Putamen (tissue), 1 donor: ENCODE measurements around the gene RHBDL1.

Source experiments
- DNase-seq: peaks from one replicate; pipeline ENCODE4 v3.0.0-alpha.2; 2016; ENCODE audit warnings: low spot score

The RHBDL1 gene

DNA sequence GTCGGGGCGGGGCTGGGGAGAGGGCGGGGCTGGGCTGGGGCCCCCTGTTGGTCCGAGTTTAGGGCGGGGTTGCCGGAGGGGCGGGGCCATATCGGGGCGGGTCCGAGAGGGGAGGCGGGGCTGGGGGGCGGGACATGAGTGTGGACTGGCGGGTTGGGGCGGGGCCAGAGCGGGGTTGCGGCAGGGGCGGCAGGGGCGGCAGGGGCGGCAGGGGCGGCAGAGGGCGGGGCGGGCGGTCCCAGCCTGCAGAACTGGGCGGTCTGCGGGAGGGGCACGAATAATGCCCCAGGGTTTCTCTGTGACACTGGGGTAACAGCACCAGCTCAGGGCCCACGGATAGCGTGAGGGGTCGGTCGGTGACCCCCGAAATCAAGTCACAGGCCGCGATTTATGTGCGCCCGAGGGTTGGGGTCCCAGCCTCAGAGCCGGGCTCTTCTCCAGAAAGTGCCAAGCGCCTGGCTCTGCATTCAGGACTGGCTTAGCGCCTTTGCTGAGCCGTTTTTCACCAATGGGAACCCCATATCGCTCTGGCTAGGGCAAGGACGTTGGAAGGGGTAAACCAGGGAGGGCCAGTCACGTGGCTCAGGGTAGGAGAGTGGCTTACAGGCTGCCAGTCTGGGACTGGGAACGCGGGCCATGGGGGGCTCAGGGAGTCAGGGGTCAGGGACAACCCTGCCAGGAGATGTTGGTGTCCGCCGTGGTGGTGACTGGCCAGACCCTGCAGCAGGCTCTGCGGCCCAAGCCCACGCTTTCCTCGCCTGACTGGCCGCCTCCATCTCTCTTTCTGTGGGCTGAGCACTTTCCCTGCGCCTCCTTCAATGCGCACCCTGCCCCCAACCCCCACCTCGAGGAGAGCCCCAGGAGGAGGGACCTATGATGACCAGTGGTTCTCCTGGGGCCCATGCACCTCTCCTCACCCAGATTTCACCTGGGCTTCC is 38.1 kb upstream of the RHBDL1 start:
- peak; percentile 51 for DNase-seq

DNA sequence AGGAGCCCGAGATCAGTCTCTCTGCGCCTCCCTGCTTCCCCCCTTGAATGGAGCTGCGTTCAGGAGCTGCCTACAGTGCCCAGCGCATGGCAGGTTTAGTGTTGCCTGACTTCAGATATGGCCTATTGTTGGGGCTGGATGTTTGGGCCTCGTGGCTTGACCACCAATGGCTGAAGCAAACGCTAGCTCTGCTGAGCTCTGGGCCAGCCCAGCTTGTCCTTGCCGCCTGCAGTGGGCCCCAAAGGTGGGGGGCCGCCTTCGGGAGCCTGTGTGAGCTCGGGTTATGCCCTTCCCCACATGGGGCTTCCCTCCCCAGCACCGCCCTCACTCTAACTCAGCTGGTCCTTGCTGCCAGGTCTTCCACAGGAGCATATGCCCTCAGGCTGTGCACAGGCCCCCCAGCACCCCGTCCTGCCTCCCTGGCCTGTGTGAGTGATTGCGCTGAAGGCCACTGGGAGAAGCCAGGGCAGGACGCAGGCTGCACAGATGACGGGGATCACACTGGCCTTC is 37.4 kb upstream of the RHBDL1 start:
- DNase-seq: no peak

DNA sequence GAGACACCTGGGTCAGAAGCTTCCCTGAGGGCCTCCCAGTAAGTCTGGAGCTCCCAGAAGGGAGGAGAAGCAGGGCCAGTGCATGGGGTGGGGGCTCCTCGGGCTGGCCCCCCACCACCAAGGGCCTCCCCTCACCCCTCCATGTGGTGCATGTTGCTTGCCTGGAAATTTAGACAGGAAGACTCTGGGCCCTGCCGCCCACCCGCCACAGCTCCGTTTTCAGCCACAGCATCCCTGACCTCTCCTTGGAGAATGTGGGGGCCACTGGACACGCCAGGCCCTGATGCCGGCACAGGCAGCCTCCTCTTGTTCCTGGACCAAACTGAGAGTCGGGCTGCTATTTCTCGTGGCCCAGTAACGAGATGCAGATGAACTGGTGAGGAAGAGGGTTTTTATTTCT is 36.6 kb upstream of the RHBDL1 start:
- DNase-seq: no peak

DNA sequence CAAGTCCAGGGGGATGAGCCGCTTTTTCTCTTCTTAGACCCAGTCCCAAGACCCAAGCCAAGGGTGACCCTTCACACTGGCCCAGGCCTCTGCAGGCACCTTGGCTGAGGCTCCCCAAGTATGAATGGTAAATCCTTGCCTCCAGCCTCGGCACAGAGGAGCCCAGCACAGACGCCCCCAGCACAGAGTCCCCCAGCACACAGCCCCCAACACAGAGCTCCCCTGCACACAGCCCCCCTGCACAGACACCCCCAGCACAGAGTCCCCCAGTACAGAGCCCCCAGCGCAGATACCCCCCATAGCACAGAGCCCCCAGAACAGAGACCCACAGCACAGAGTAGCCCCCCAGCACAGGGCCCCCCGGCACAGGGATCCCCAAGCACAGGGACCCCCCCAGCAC is 34.9 kb upstream of the RHBDL1 start:
- no peak for DNase-seq

DNA sequence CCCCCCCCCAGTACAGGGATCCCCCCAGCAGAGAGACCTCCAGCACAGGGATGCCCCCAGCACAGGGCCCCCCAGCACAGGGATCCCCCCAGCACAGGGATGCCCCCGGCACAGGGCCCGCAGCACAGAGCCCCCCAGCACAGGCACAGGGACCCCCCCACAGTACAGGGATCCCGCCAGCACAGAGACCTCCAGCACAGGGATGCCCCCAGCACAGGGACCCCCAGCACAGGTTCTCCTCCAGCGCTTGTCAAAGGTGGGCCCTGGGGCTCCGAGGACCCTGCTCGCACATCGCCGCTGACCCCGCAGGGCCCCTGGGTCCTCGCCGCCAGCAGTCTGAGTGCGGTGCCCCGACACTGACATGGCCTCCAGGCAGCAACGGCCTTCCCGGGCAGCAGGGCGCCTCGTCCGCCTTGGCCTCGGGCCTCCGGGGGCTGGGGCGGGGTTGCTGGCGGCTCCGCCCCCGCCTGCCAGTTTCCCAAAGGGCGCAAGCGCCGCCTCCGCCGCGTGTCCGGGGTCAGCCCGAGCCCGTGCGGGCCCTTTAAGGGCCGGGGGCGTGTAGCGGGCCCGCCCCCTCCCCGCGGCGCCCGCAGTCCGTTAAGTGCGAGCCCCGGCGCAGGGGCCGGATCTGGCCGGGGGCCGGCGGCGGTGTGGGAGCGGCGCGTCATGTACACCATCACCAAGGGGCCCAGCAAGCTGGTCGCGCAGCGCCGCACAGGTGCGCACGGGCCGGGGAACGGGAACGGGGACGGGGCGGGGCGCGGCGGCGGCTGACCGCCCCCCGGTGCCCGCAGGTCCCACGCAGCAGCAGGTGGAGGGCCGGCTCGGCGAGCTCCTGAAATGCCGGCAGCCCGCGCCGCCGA is 33.9 kb upstream of the RHBDL1 start, which contains the start of gene MCRIP2:
TSS of gene MCRIP2 (plus strand) at position 503 of the 863 bp plus-strand sequence. CDS start at position 667, 164 bp downstream.
- DNase-seq: peak; percentile 71

DNA sequence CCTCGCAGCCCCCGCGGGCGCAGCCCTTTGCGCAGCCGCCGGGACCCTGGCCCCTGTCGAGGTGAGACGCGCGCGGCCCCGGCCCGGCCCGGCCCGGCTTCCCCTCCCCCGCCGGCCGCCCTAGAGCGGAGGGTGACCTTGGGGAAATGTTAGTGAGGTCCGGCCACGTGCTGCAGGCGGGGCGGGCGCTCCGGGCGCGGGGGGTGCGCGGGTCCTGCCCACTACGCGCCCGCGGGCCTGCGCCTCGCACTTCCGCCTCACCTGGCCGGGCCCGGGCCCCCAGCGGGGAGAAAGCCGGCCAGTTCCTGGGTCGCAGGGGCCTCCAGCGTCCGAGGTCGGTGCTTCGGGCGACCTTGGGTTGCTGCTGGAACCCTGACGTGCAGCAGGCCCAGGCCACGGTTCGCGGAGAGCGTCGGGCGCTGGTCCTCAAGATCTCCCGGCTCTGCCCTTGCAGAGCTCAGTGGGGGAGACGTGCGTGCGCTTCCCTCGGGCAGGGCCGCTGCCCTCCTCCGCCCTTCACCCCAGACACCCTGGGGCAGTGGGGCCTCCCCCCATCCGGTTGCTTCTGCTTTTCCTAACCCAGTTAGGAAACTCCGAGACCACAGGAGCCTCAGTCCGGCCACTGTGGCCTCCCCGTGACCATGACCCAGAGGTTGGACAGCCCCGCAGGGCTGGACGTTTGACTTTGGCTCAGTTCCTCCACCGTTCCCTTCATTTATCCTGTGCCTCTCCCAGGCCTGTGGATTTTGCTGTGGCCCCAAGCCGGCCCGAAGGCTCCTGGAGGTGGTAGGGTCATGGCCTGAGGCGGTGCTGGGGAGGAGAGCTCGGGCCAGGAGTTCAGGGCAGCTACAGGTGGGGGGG is 33.1 kb upstream of the RHBDL1 start:
- no peak for DNase-seq

DNA sequence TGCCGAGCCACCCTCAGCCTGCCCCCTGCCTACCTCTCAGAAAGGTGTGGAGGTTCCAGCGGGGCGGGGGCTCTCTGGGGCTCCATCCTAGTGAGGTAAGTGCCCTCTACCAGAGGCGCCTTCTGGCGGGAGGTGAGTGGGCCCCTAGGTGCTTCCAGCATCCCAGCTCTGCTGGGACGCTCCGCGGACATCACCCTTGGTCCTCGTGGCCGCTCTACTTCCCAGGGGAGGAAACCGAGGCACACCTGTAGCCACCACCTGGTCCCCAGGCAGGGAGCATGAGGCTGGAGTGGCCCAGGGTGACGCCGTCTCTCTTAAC is 32.5 kb upstream of the RHBDL1 start:
- DNase-seq: no peak

DNA sequence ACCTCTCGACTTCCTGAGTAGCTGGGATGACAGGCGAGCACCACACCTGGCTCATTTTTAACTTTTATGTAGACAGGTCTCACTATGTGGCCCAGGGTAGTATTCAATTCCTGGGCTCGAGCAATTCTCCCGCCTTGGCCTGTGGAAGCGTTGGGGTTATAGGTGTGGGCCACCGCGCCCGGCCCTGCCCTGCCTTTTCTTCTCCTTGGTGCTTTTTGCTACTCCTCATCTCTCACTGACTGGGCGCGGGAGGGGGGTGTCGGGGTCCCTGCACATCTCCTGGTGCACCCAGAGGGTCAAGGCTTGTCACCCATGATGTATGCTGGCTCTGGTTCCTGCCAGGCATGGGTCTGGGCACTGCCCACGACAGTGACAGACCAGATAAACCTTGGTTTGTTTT is 30.9 kb upstream of the RHBDL1 start:
- no peak for DNase-seq

DNA sequence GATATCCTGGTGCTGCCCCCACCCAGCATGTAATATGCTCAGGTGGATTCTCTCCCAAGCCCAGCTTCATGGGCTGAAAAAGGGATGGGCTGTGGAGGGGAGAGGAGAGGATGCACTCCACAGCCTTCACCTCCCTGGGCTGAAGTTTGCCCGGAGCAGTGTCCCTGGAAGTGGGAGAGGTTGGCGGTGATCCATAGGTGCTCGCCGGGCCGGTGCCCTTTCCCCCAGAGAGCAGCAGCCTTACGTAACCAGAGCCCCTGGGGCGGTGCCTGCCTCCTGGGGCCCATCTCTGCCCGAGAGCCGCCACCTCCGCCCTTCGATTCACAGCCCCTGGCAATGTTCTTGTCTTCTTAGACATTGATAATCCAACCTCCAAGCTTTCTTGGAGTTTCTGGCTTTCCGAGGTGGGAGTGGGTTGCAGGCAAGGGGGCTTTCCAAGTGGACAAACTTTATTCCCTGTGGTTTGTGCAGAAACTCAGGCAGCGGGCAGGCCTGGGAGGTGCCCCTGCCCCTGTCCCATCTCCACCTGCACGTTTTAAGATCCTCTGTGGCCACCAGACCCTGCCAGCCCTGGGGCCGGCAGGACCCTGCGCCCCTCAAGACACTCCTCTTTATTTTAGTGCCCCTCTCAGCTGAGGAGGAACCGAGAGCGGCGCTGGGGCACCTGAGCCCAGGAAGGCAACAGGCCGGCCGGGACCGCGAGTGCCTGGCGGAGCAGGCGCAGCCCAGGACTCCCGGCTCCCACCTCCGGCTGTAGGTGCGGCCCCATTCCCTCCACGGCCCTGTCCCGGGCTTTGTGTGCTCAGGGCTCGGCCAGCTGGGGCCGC is 29.4 kb upstream of the RHBDL1 start:
- no peak for DNase-seq

DNA sequence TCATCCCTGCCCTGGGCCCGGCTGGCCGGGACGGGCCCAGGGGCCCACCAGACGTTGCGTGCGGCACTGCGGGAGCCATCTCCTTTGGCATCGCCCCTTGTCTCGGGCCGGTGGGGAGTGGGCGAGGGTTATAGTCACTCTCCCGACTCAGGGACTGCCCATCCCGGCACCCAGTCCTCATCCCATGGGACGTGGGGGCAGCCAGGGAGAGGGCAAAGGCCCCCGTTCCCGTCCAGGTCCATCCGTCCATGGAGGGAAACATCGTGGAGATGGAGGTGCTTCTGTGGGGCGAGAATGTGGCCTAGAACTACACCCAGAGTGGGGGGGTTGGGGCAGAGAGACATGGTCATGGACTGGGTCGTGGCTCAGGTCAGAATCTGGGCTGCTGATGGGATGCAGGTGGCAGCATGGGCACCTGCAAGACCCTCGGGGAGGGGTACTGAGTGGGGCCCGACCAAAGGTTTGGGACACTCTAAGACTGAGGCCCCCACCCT is 28.7 kb upstream of the RHBDL1 start:
- DNase-seq: no peak

DNA sequence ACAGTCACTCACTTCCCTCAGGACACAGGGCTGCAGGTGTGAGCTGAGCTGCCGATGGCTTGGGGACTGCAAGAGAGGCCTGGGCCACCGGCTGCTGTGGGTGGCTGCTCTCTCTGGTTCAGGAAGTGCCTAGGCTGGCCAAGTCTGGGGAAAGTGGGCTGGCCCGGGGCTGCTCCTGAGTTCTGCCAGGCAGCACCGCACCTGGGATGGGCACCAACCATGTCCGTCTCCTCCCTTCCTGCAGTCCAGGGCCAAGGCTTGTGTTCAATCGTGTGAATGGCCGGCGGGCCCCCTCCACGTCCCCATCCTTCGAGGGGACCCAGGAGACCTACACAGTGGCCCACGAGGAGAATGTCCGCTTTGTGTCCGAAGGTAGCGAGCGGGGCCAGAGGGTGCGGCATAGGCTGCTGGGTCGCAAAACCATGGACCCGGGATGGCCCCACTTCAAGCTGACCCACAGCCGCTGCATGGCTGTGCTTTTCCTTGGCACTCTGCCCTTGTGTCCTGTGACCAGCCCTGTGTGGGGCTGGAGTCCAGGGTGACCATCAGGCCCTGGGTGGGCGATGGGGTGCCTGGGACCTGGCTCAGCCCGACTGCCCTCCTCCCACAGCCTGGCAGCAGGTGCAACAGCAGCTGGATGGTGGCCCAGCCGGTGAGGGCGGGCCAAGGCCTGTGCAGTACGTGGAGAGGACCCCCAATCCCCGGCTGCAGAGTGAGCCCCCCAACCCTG is 28.1 kb upstream of the RHBDL1 start:
- no peak for DNase-seq

DNA sequence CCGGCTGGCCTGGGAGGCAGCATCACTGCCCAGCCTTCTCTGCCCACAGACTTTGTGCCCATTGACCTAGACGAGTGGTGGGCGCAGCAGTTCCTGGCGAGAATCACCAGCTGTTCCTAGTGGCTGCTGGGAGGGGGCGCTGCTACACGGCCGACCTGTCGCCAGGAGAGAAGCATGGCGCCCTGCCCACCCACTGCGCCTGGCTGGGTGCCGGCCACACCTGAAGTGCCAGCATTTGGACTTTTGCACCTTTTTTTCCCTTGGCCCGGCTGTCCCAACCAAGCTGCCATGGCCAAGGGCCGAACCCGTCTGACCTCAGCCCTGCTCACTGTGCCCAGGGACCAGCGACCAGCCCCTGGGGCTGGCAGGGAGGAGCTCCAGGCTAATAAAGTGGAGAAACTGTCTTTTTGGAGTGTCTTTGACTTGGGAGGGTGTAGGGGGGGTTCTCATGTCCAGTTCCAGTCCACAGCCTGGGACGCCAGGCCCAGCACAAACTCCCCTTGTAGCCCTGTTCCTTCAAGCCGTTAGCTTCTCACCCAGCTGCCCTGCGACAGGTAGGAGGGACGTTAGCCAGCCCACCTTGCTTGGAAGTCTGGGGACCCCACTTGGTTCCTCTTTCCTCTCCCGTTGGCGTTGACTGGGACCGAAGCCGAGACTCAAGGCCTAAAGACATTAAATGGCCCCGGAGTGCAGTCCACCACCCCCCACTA is 27.2 kb upstream of the RHBDL1 start:
- no peak for DNase-seq

DNA sequence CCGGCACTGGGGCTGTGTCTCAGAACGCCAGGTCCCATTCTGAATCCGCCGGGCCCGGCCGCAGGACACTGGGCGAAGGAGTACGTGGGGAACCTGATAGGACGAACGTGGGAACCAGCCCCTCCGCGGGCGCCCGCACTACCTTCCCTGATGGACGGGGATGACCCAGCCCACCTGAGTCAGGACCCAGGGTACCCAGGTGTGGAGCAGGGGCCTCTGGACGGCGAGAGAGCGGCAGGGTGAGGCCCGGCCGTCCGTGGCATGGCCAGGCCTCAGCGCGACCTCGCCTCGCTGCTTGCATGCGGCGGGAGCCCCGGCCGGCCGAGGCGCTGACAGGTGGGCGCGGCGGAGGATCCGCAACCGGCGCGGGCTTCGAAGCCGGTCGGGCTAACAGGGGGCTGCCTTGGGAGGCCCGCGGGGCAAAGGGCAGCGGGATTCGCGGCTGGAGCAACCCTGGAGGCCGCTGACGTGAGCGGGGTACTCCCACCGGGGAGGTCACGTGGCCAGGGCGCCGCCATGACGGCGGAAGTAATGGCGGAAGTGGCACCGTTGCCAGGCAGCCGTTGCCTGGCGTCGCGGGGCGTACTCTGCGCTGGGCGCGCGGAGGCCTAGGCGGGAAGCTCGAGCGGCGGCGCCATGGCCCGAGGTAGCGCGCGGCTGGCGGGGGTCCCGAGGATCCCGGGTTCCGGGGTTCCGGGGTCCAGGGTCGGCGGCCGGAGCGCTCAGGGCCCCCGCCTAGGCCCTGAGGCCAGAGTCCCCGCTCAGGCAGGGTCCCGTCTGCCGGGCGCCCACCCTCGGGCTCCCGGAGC is 26.5 kb upstream of the RHBDL1 start, which contains the start of gene WDR90:
TSS of gene WDR90 (plus strand) at position 585 of the 809 bp plus-strand sequence. CDS start at position 637, 52 bp downstream.
- DNase-seq: peak; percentile 91

DNA sequence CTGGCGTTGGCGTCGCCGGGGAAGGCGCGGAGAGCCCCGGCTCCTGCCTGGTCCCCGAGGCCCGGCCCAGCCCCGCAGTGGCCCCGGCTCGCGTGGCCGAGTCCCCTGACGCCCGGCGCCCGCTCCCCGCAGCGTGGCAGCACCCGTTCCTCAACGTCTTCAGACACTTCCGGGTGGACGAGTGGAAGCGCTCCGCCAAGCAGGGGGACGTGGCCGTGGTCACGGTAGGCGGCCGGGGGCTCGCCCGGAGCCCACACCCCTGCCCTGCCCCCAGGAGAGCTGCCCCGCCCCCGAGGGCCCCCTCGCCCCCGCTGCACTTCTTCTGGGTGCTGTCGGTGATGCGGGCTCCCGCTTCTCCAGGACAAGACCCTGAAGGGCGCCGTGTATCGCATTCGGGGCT is 25.8 kb upstream of the RHBDL1 start:
- DNase-seq: no peak

DNA sequence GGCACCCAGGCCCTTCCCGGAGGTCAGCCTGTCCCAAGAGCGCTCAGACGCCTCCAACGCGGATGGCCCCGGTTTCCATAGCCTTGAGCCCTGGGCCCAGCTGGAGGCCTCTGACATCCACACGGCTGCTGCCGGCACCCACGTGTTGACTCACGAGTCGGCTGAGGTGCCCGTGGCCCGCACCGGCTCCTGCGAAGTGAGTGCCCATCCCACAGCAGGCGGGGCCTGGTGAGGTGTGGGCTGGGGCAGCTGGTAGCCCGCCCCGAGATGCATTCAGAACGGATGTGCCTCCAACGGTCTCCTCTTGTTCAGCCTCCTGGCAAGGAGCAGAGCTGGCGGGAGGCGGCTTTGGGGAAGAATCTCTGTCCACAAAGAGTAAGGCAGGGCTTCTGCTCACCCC is 23.6 kb upstream of the RHBDL1 start:
- no peak for DNase-seq

DNA sequence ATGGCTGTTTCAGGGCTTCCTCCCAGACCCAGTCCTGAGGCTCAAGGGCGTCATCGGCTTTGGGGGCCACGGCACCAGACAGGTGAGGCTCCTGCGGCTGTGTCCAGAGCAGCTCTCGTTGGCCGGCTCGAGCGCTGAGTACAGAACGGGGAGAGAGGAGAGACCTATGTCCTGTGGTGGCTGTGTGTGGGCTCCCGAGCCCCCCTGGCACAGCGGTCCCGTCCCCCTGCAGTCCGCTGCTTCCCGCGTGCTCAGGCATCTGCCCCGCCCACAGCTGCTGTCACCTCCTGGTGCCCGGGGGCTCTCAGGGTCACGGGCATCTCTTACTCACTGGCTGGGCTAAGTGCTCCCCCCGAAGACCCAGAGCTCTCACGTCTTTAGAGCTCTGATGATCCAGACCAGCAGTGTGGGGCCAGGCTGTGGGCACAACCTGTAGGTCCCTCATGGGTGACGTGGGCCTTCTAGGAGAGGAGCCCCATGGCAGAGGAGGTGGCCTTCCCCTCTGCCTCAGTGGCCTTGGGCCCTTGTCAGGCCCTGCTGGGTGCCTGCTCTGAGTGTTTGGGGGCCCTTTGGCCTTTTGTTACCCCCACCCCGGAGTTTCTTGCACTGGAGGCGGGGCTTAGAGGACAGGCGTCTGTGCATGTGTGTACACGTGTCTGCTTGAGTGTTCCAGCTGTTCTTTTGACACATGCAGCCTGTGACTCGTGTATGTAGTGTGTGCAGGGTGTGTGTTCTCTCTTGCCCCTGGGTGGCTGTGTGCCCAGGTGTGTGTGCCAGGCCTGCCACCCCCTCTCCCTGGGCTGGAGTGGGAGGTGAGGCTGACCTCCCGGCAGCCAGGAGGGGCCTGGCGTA is 22.8 kb upstream of the RHBDL1 start:
- DNase-seq: no peak

DNA sequence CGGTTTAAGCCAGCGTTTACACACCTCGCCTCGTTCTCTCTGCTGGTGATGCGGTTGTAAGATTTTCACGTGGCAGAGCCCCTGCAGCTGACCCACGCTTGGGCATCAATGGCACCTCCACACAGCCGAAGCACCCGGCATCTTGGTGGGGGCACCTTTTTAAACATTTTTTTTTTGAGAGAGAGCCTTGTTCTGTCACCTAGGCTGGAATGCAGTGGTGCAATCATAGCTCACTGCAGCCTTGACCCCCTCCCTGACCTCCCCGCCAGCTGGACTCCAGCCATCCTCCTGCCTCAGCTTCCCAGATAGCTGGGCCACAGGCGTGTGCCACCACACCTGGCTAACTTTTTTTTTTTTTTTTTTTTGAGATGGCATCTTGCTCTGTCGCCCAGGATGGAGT is 21.4 kb upstream of the RHBDL1 start:
- no peak for DNase-seq
